ENCODE results near the gene MLXIP.
A peak's percentile ranks its signal among the peaks of the same experiment; 100 is the strongest.

Gene MLXIP

GRCh38 chr12:122094735-122095631, 16.4 kb downstream of the MLXIP start (continued):
- TF ChIP-seq ZNF184 (tag by site-specific recombination; IDR thresholded peaks at IDR 0.05) (no peak), ZNF10 (tag by site-specific recombination; IDR thresholded peaks at IDR 0.05) (no peak), ZSCAN18 (tag by site-specific recombination; IDR thresholded peaks at IDR 0.05) (0 out of 2 replicates have a peak, but pooled peaks have one; percentile 15), ZNF274 (IDR thresholded peaks at IDR 0.05; ENCODE audit: low read length) (no peak), ZNF274 (tag by site-specific recombination; IDR thresholded peaks at IDR 0.05; ENCODE audit: borderline replicate concordance) (peak; percentile 66; the same call in 1 of the 2 replicates), ZNF664 (tag by site-specific recombination; IDR thresholded peaks at IDR 0.05) (no peak), KLF1 (tag by site-specific recombination; IDR thresholded peaks at IDR 0.05) (no peak), ZNF366 (tag by site-specific recombination; conservative IDR thresholded peaks at IDR 0.05) (no peak), YY2 (tag by site-specific recombination; IDR thresholded peaks at IDR 0.05) (peak; percentile 59; the same call in 1 of the 2 replicates), ZNF221 (tag by site-specific recombination; IDR thresholded peaks at IDR 0.05; ENCODE audit: borderline replicate concordance) (no peak), ZSCAN4 (tag by site-specific recombination; IDR thresholded peaks at IDR 0.05) (peak; percentile 58), ZFP3 (tag by site-specific recombination; IDR thresholded peaks at IDR 0.05; ENCODE audit: low read depth) (no peak)

- no peak overlapping the region for H3K27ac ChIP-seq (ENCODE audit: extremely low read depth, low read depth, low read length)
- H3K36me3 ChIP-seq (ENCODE audit: control insufficient read depth in 2 of 2, insufficient read depth in 1 of 2, low read length in 2 of 2) = no peaks in the 10 kb centered on the region; a peak in 1 of 3 replicates
- peaks cover 27% of the 10 kb centered on the region for H3K4me1 ChIP-seq (ENCODE audit: control insufficient read depth, insufficient read depth, low read length)
- ChIA-PET POLR2A (interaction anchor here (3.0 kb wide), 1 partner anchor 17 kb away, joined by 12 read pairs; the partner anchor contains the start of gene MLXIP), CTCF (interaction anchor here (0.6 to 1.6 kb wide), 4 partner anchors 27 to 188 kb away, joined by 3 to 5 read pairs (median 3); no protein-coding TSS in a partner anchor)
- H3K9me3 ChIP-seq (ENCODE audit: control insufficient read depth, insufficient read depth, low read depth, low read length) = no peaks in the 10 kb centered on the region
- no peak overlapping the region for H3K4me3 ChIP-seq (ENCODE audit: low read depth, low read length)
- TF ChIP-seq ATF2 (tag by site-specific recombination; IDR thresholded peaks at IDR 0.05; ENCODE audit: low read depth) (no peak), KLF10 (tag by site-specific recombination; IDR thresholded peaks at IDR 0.05) (no peak), ZSCAN23 (tag by site-specific recombination; IDR thresholded peaks at IDR 0.05) (no peak), ZNF791 (tag by site-specific recombination; IDR thresholded peaks at IDR 0.05) (no peak), GLIS1 (tag by site-specific recombination; IDR thresholded peaks at IDR 0.05) (no peak), HOXA7 (CRISPR knock-in tag; IDR thresholded peaks at IDR 0.05; ENCODE audit: borderline replicate concordance) (no peak), ZNF416 (tag by site-specific recombination; IDR thresholded peaks at IDR 0.05) (no peak), ZNF202 (tag by site-specific recombination; IDR thresholded peaks at IDR 0.05; ENCODE audit: borderline replicate concordance) (no peak), ZNF23 (tag by site-specific recombination; IDR thresholded peaks at IDR 0.05; ENCODE audit: borderline replicate concordance) (no peak), ZNF777 (tag by site-specific recombination; IDR thresholded peaks at IDR 0.05; ENCODE audit: borderline replicate concordance) (no peak), ZBTB48 (tag by site-specific recombination; IDR thresholded peaks at IDR 0.05) (no peak), ZNF549 (tag by site-specific recombination; IDR thresholded peaks at IDR 0.05) (no peak), ZNF621 (tag by site-specific recombination; IDR thresholded peaks at IDR 0.05) (no peak), SP2 (tag by site-specific recombination; IDR thresholded peaks at IDR 0.05) (no peak), ZNF18 (tag by site-specific recombination; IDR thresholded peaks at IDR 0.05) (no peak), ZNF830 (tag by site-specific recombination; IDR thresholded peaks at IDR 0.05; ENCODE audit: low read depth) (no peak), PRDM6 (tag by site-specific recombination; IDR thresholded peaks at IDR 0.05) (no peak), ZNF169 (tag by site-specific recombination; IDR thresholded peaks at IDR 0.05) (no peak)
Measured at GRCh38 chr12:122096014-122096413, 17.5 kb downstream of the MLXIP start.

All from HEK293 (cell line).